Gastrocnemius medialis (tissue), 4 donors: ENCODE measurements around the gene MAP3K10. TPM values are rescaled to one million over a fixed set of nuclear protein-coding genes. Genes with fewer than 3 reads are reported as not detected.

Experiments
- ATAC-seq, 2 donors: fragments of 150-250 bp; one replicate each; pipeline ENCODE4 v1.9.1; 2016
- DNase-seq, 2 donors: peaks; one replicate each; pipeline ENCODE4 v3.0.0-alpha.2; 2019
- H3K27ac ChIP-seq, 4 donors: fragments of 200-600 bp; sonication (generic); 1 replicate in 1 of 4; 2 replicates in 3 of 4; pipeline ENCODE4 v1.5.1; 2016 to 2018; ENCODE audit warnings: mild to moderate bottlenecking in 2 of 4, moderate library complexity in 1 of 4
- H3K27me3 ChIP-seq, 3 donors: fragments of 200-600 bp; sonication (generic) in 2 of 3; 1 replicate in 1 of 3; 2 replicates in 2 of 3; pipeline versions ENCODE4 v1.5.1 to v1.6.0; 2016 to 2019; ENCODE audit warnings: mild to moderate bottlenecking in 1 of 3, moderate library complexity in 1 of 3
- H3K36me3 ChIP-seq, 2 donors: fragments of 200-600 bp; sonication (generic) in 1 of 2; one replicate each; pipeline ENCODE4 v1.5.1; 2017 to 2018
- H3K4me1 ChIP-seq, 2 donors: fragments of 200-600 bp; sonication (generic) in 1 of 2; one replicate each; pipeline ENCODE4 v1.5.1; 2016 to 2017; ENCODE audit warnings: mild to moderate bottlenecking in 2 of 2
- H3K4me3 ChIP-seq, 4 donors: fragments of 200-600 bp; sonication (generic) in 3 of 4; 1 replicate in 1 of 4; 2 replicates in 3 of 4; pipeline ENCODE4 v1.5.1; 2016 to 2019; ENCODE audit warnings: mild to moderate bottlenecking in 2 of 4
- H3K9me3 ChIP-seq, 3 donors: fragments of 200-600 bp; sonication (generic) in 2 of 3; 1 replicate in 1 of 3; 2 replicates in 2 of 3; pipeline ENCODE4 v1.5.1; 2016 to 2019
- CTCF ChIP-seq, 5 experiments: fragments of 450-650 bp in 3 of 5; fragments of 200-600 bp in 2 of 5; sonication (generic) in 2 of 5; IDR thresholded peaks in 4 of 5; conservative IDR thresholded peaks in 1 of 5; 1 replicate in 4 of 5; 2 replicates in 1 of 5; pipeline ENCODE4 v1.5.1; 2016 to 2019; ENCODE audit warnings: antibody characterized with exemption in 5 of 5, mild to moderate bottlenecking in 3 of 5, moderate library complexity in 3 of 5
- POLR2A ChIP-seq, 2 donors: fragments of 450-650 bp; IDR thresholded peaks; one replicate each; pipeline ENCODE4 v1.6.1; 2017; ENCODE audit warnings: antibody characterized with exemption in 2 of 2, mild to moderate bottlenecking in 2 of 2, moderate library complexity in 2 of 2
- in situ Hi-C, 4 donors: fragments of 200-750 bp; cut with MboI; loops; one replicate each; pipeline versions ENCODE4 v1.15.0 to v1.8.0; 2017; ENCODE audit warnings: low sequenced_read_pairs in 4 of 4
- intact Hi-C: fragments of 100-400 bp; cut with DNase I; formaldehyde crosslinking; loops from one replicate; pipeline ENCODE4 v1.15.1; 2023; ENCODE audit warnings: low total_unique reads
- total RNA-seq, 4 donors: library from RNA; depleted of rRNA; stranded (reverse); fragments of >200 nt; gene quantifications; one replicate each; pipeline versions ENCODE4 v1.1.0 to v1.2.3, GENCODE V29; 2016

Gene MAP3K10
- total RNA-seq, 4 donors from 2014 or later = 16.4 to 25.8 (median 21.6) TPM

- no peak for ATAC-seq
- in situ Hi-C loops = no loop called here
- Histone ChIP-seq H3K4me3 (no peak overlapping the region), H3K27ac (peak overlapping the region in 1 of 4 donors; percentile 29), H3K27me3 (no peaks in the 10 kb centered on the region), H3K4me1 (peaks cover 29 to 59% of the 10 kb centered on the region in 2 donors), H3K9me3 (no peaks in the 10 kb centered on the region), H3K36me3 (peaks cover 0 to 3% of the 10 kb centered on the region in 2 donors)
- no peak for TF ChIP-seq CTCF (IDR thresholded peaks at IDR 0.05 in 4 of 5, conservative IDR thresholded peaks at IDR 0.05 in 1 of 5)
- no peak for TF ChIP-seq POLR2A (IDR thresholded peaks at IDR 0.05)
- intact Hi-C loops = no loop called here
- DNase-seq = no peak
These were observed 55.3 kb downstream of the MAP3K10 start for GRCh38 chr19:40246292-40247073.

GRCh38 chr19:40247178-40247577 lies 56.0 kb downstream of the MAP3K10 start:
- no peak for TF ChIP-seq POLR2A (IDR thresholded peaks at IDR 0.05)
- TF ChIP-seq CTCF (IDR thresholded peaks at IDR 0.05 in 4 of 5, conservative IDR thresholded peaks at IDR 0.05 in 1 of 5) = no peak
- Histone ChIP-seq H3K9me3 (no peaks in the 10 kb centered on the region), H3K4me1 (peaks cover 22 to 58% of the 10 kb centered on the region in 2 donors), H3K27ac (no peak overlapping the region), H3K27me3 (no peaks in the 10 kb centered on the region), H3K4me3 (no peak overlapping the region), H3K36me3 (peaks cover 0 to 3% of the 10 kb centered on the region in 2 donors)
- intact Hi-C loops = no loop called here
- in situ Hi-C loops = no loop called here
- no peak for DNase-seq
- ATAC-seq = peak in 1 of 2 donors; percentile 10

- peaks cover 20 to 59% of the 10 kb centered on the region in 2 donors for H3K4me1 ChIP-seq
- no peaks in the 10 kb centered on the region for H3K27me3 ChIP-seq
- no peaks in the 10 kb centered on the region for H3K9me3 ChIP-seq
- intact Hi-C loops (no loop called here), in situ Hi-C loops (no loop called here)
- ATAC-seq = peak in 1 of 2 donors; percentile 6
- no peak for TF ChIP-seq CTCF (IDR thresholded peaks at IDR 0.05 in 4 of 5, conservative IDR thresholded peaks at IDR 0.05 in 1 of 5)
- TF ChIP-seq POLR2A (IDR thresholded peaks at IDR 0.05) = no peak
- H3K27ac ChIP-seq = peak overlapping the region in 2 of 4 donors; percentile 18 to 19
- H3K4me3 ChIP-seq = no peak overlapping the region
- DNase-seq = no peak
- H3K36me3 ChIP-seq = peaks cover 0 to 3% of the 10 kb centered on the region in 2 donors
These were observed 56.6 kb downstream of the MAP3K10 start for GRCh38 chr19:40247735-40248262.

- intact Hi-C loops (no loop called here), in situ Hi-C loops (no loop called here)
- TF ChIP-seq CTCF (IDR thresholded peaks at IDR 0.05 in 4 of 5, conservative IDR thresholded peaks at IDR 0.05 in 1 of 5) (no peak), POLR2A (IDR thresholded peaks at IDR 0.05) (no peak)
- H3K4me3 ChIP-seq = no peak overlapping the region
- peaks cover 0 to 10% of the 10 kb centered on the region in 2 donors for H3K36me3 ChIP-seq
- peaks cover 20 to 61% of the 10 kb centered on the region in 2 donors for H3K4me1 ChIP-seq
- ATAC-seq (no peak), DNase-seq (no peak)
- peak overlapping the region; percentile 23 to 37 (median 34) for H3K27ac ChIP-seq
- no peaks in the 10 kb centered on the region for H3K9me3 ChIP-seq
- no peaks in the 10 kb centered on the region for H3K27me3 ChIP-seq
These were observed 58.0 kb downstream of the MAP3K10 start for GRCh38 chr19:40249201-40249600.
